ENCODE results near the gene ALDH1B1.

Gene ALDH1B1

DNA sequence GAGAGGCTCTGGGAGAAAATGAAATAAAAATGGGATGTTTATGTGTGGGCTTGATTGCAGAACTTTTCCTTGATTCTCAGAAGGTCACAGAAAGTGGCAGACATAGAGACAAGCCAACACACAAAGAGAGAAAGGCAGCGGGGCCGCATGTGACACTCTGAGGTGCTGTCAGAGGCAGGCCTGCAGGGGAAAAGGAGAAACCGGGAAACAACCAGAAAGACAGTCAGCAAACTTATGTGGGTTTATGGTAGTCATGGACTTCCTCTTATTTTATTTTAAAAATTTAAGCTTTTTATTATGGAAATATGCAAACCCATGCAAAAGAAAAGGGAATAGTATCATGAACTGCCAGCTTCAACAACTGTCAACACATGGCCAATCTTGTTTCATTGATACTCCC lies 48.0 kb downstream of the ALDH1B1 start:
- no peak for DNase-seq (ENCODE audit: low read depth)

DNA sequence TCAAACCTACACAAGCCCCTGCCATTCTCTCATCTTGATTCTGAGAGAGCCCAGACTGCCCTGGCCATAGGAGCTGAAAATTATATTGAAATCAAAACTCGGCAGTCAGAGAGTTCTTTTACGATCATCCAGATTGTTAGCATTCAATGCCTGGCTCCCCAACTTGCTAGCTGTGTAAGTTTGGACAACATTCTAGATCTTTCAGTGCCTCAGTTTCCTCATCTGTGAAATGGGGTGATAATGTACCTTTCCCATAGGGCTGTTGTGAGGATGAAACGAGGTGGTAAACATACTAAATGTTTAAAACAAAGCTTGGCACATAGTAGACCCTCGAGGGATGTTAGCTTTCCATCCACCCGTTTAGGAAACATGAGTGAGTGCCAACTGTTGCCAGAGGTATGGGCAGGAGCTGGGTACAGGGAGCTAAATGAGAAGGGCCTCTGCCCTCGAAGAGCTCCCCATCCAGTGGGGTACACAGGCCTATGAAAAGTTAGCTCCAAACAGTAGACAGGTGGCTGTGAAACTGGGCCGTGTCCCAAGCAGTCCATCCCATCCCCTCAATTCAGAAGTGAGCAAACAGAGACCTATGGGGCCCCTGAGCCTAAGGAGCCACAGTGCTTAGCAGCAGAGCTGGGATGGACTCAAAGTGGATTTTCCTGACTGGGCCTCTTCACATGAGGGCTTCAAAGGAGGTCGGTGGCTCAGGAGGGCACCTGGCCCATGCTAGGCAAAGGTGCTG lies 49.0 kb downstream of the ALDH1B1 start:
- no peak for DNase-seq (ENCODE audit: low read depth)

DNA sequence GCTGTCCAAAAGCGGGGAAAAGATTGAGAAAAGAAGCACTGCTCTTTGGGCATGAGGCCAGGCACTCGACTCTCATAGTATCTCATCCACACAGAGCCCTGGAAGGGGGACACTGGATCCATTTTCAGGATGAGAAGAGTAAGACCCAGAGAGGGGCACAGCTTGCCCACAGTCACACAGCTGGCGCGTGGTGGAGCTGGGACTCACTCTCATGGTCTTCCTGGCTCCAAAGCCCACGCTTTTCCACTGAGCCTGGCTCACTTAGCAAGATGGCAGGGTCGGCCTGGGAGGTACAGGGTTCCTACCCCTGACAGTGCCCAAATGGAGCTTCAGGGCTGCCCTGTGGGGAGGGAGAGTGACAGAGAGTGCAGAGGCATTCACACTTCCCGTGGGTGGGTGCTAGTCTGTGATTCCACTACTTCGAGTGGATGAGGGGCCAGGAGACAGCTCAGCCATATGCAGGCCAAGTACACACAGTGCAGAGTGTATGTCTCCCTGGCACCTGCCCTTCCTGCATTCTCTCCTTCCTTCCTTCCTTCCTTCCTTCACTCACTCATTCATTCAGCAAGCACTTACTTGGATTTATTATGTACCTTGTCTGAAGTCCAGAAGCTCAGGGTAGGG lies 50.1 kb downstream of the ALDH1B1 start:
- no peak for DNase-seq (ENCODE audit: low read depth)

DNA sequence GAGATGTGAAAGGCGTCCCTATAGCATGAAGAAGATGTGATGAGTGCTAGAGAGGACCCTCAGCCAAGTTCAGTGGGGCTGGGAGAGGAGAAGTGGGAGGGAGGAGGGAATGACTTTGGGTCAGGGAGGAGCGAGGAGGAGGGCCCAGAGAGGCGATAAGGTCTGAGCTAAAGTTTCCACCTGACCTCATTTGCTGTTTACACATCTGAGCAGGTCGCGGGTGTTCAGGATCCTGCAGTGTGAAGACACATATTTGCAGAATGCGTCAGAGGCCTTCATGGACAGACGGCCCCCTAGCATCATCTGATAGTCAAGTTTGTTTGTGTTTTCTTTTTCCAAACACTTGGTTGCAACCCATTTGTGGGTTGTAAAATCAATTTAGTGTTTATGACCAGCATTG lies 50.7 kb downstream of the ALDH1B1 start:
- no peak for DNase-seq (ENCODE audit: low read depth)

DNA sequence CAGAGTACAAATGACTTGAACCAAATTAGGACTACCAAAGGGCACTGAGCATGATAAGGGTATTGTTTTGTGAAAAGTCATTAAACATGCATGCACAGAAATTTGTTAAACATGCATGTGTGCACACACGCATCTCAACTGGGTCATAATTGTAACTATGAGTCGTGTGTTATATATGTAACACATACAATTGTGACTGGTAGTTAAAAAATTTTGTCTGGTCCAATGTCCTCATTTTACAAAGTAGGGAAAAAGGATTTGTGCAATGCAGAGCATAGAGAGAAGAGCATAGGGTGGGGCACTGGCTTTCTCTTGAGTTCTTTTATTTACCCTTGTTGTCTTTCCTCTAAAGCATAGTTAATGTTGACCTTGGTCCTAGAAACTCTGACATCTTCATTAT lies 51.1 kb downstream of the ALDH1B1 start:
- DNase-seq (ENCODE audit: low read depth) = no peak

DNA sequence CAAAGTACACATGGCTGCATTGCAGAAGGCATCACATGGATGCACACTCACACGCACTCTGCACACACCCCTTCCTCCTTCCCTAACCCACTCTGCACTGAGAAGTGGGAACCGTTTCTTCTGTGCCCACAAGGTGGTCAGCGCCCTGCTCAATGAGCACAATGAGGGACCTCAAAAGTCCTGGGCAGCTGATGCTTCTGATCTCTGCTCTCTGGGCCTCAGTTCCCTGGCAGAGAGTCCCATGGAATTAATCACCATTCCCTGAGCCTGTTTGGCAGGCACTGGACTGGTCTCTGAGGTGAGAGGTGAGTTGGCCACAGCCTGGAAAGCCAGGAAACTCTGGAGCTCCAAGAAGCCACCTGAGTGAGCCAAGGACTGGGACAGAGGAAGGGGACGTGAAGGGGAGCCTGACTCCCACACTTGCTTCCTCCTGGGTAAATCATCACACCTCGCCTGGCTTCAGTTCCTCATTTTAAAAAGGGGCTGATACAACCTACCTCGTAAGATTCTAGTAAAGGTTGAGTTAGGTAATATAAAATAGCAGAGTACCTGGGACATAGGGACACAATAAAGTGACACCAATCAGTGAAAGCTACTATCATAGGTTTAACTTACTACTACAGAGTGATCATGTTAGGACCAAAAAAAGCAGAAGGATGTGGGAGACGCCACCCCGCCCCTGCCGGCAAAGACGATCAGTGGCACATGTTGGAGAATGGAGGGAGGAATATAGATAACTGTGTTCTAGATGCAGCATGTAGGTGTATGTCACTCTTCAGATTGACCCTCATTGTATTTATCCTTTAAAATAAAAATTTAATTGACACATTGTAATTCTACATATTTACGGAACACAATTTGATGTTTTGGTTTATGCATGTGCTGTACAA lies 52.9 kb downstream of the ALDH1B1 start:
- DNase-seq (ENCODE audit: low read depth) = no peak

DNA sequence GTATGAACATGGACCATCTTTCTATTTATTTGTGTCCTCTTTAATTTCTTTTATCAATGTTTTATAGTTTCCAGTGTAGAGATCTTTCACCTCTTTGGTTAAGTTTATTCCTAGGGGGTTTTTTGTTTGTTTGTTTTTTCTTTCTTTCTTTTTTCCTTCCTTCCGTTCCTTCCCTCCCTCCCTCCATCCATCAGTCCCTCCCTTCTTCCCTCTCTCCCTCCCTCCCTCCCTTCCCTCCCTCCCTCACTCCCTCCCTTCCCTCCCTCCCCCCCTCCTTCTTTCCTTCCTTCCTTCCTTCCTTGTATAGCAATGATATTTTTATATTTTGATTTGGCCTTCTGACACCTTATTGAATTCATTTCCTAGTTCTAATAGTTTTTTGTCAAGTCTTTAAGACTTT lies 55.2 kb downstream of the ALDH1B1 start:
- DNase-seq (ENCODE audit: low read depth) = no peak

All from non-pigmented ciliary epithelial cell (primary cell).